Endodermal cell (in vitro differentiated cells): ENCODE data around the gene LIN28B. TPM values are rescaled to one million over a fixed set of nuclear protein-coding genes. Genes with fewer than 3 reads are reported as not detected.
A peak's percentile ranks its signal among the peaks of the same experiment; 100 is the strongest.

Source experiments
- DNase-seq: peaks from one replicate; pipeline ENCODE4 v3.0.0-alpha.2; 2017
- H3K27ac ChIP-seq: 2 replicates; pipeline ENCODE4 v1.5.1; 2013; ENCODE audit warnings: mild to moderate bottlenecking, low read depth, low read length, moderate library complexity
- H3K27me3 ChIP-seq: 2 replicates; pipeline ENCODE4 v1.6.1; 2013; ENCODE audit warnings: mild to moderate bottlenecking, low read length, moderate library complexity; ENCODE audit not compliant: insufficient read depth, control insufficient read depth, poor library complexity, severe bottlenecking
- H3K36me3 ChIP-seq: 2 replicates; pipeline ENCODE4 v1.7.0; 2013; ENCODE audit warnings: mild to moderate bottlenecking, low read length, moderate library complexity; ENCODE audit not compliant: control insufficient read depth, insufficient read depth
- H3K4me1 ChIP-seq: one replicate; pipeline ENCODE4 v1.7.0; 2013; ENCODE audit warnings: low read length; ENCODE audit not compliant: control insufficient read depth, insufficient read depth
- H3K4me3 ChIP-seq: 2 replicates; pipeline ENCODE4 v1.5.1; 2013; ENCODE audit warnings: mild to moderate bottlenecking, low read length, moderate library complexity
- H3K9ac ChIP-seq: 2 replicates; pipeline ENCODE4 v1.6.1; 2013; ENCODE audit warnings: mild to moderate bottlenecking, low read length, moderate library complexity; ENCODE audit not compliant: poor library complexity, severe bottlenecking; ENCODE audit errors: extremely low read depth
- H3K9me3 ChIP-seq: 2 replicates; pipeline ENCODE4 v1.6.1; 2013; ENCODE audit warnings: mild to moderate bottlenecking, low read length, moderate library complexity; ENCODE audit not compliant: control insufficient read depth
- H3K27ac Mint-ChIP-seq: 2 replicates; pipeline ENCODE4 v1.8.0; 2020; ENCODE audit warnings: mixed read lengths
- H3K27me3 Mint-ChIP-seq: 2 replicates; pipeline ENCODE4 v1.8.0; 2021; ENCODE audit warnings: mild to moderate bottlenecking, mixed read lengths; ENCODE audit not compliant: insufficient read depth
- H3K36me3 Mint-ChIP-seq: 2 replicates; pipeline ENCODE4 v1.8.0; 2020; ENCODE audit warnings: low read depth, mixed read lengths
- H3K4me1 Mint-ChIP-seq: 2 replicates; pipeline ENCODE4 v1.8.0; 2020; ENCODE audit warnings: mixed read lengths
- H3K4me3 Mint-ChIP-seq: 2 replicates; pipeline ENCODE4 v1.8.0; 2020; ENCODE audit warnings: mild to moderate bottlenecking, moderate library complexity, mixed read lengths
- H3K9me3 Mint-ChIP-seq: 2 replicates; pipeline ENCODE4 v1.8.0; 2020; ENCODE audit warnings: mild to moderate bottlenecking, mixed read lengths
- CTCF ChIP-seq: fragments of 200-600 bp; sonication (generic); conservative IDR thresholded peaks from 2 replicates; pipeline ENCODE4 v1.5.0; 2021; ENCODE audit warnings: antibody characterized with exemption, mild to moderate bottlenecking
- WGBS, 2 experiments: methylation state at CpG; one replicate each; pipeline versions ENCODE4 v1.1.5 to v1.1.7; 2013; ENCODE audit warnings: missing lambda C conversion rate in 2 of 2, mixed read lengths in 1 of 2; ENCODE audit not compliant: insufficient coverage in 1 of 2, insufficient read length in 1 of 2; 5-methylcytosine and 5-hydroxymethylcytosine counted together
- total RNA-seq, 2 donors: library from RNA; stranded (reverse); fragmentation: NEBNext Ultra II Directional in 1 of 2; extraction: Animal tissue kit (Norgen Biotek cat#: 25700) in 1 of 2; gene quantifications; 2 replicates in 1 of 2; 3 replicates in 1 of 2; pipeline ENCODE4 v1.2.1, GENCODE V29; 2021

LIN28B gene
- total RNA-seq, 2 donors from 2014 or later: 65.1 to 65.3 TPM

- no peaks in the 10 kb centered on the region for H3K27me3 ChIP-seq
- H3K9me3 Mint-ChIP-seq: no peaks in the 10 kb centered on the region
- H3K4me1 Mint-ChIP-seq: peaks cover 11% of the 10 kb centered on the region
- TF ChIP-seq CTCF: no peak
- H3K27me3 Mint-ChIP-seq: no peaks in the 10 kb centered on the region
- H3K9ac ChIP-seq: no peak overlapping the region
- no peak for DNase-seq
- H3K4me3 Mint-ChIP-seq: no peak overlapping the region
- 83 to 88% methylated on average over 3 of the region's 3 CpGs for WGBS, 2 experiments
- H3K36me3 Mint-ChIP-seq: no peaks in the 10 kb centered on the region
- H3K9me3 ChIP-seq: no peaks in the 10 kb centered on the region
- no peak overlapping the region for H3K4me3 ChIP-seq
- no peak overlapping the region for H3K27ac Mint-ChIP-seq
- no peaks in the 10 kb centered on the region for H3K4me1 ChIP-seq
- H3K36me3 ChIP-seq: no peaks in the 10 kb centered on the region
- H3K27ac ChIP-seq: no peak overlapping the region
These were observed 13.1 kb upstream of the LIN28B start for GRCh38 chr6:104943781-104944180.

GRCh38 chr6:104949206-104949605 lies 7.7 kb upstream of the LIN28B start:
- H3K9me3 Mint-ChIP-seq: no peaks in the 10 kb centered on the region
- Histone ChIP-seq H3K9me3 (no peaks in the 10 kb centered on the region), H3K36me3 (no peaks in the 10 kb centered on the region), H3K9ac (no peak overlapping the region), H3K27me3 (no peaks in the 10 kb centered on the region), H3K27ac (no peak overlapping the region), H3K4me3 (no peak overlapping the region), H3K4me1 (no peaks in the 10 kb centered on the region)
- H3K27me3 Mint-ChIP-seq: no peaks in the 10 kb centered on the region
- H3K27ac Mint-ChIP-seq: peak overlapping the region; percentile 11
- H3K4me1 Mint-ChIP-seq: peaks cover 21% of the 10 kb centered on the region
- WGBS, 2 experiments: 33 to 66% methylated on average over 1 to 2 of the region's 2 CpGs
- no peak overlapping the region for H3K4me3 Mint-ChIP-seq
- H3K36me3 Mint-ChIP-seq: no peaks in the 10 kb centered on the region
- no peak for TF ChIP-seq CTCF
- DNase-seq: no peak

GRCh38 chr6:104951677-104952076 lies 5.2 kb upstream of the LIN28B start:
- H3K4me3 Mint-ChIP-seq: no peak overlapping the region
- no peaks in the 10 kb centered on the region for H3K36me3 Mint-ChIP-seq
- 92% methylated on average over 1 of the region's 1 CpG; no CpG with 5 or more reads in 1 of the 2 experiments for WGBS, 2 experiments
- Histone ChIP-seq H3K36me3 (no peaks in the 10 kb centered on the region), H3K4me3 (no peak overlapping the region), H3K27me3 (no peaks in the 10 kb centered on the region), H3K27ac (no peak overlapping the region), H3K4me1 (peaks cover 3% of the 10 kb centered on the region), H3K9me3 (no peaks in the 10 kb centered on the region), H3K9ac (no peak overlapping the region)
- DNase-seq: no peak
- no peaks in the 10 kb centered on the region for H3K27me3 Mint-ChIP-seq
- no peak for TF ChIP-seq CTCF
- H3K4me1 Mint-ChIP-seq: peaks cover 33% of the 10 kb centered on the region
- peak overlapping the region; percentile 53 for H3K27ac Mint-ChIP-seq
- H3K9me3 Mint-ChIP-seq: no peaks in the 10 kb centered on the region
